ENCODE measurements around the gene GNA14. TPM values are rescaled to one million over a fixed set of nuclear protein-coding genes. Genes with fewer than 3 reads are reported as not detected.

Gene GNA14
- polyA plus RNA-seq, 2 of the 4 experiments (the other 2 are of a cell fraction) = 0.04 to 0.06 TPM

- ATAC-seq (peak; percentile 68 to 74; a peak in 5 of 6 replicates), DNase-seq (ENCODE audit: low read depth in 1 of 2, low spot score in 1 of 2) (peak in 1 of 2 experiments; percentile 25), FAIRE-seq (no peak)
- no peak overlapping the region for H3K4me3 ChIP-seq
- 9% methylated on average over 1 of the region's 1 CpG for WGBS (ENCODE audit: missing lambda C conversion rate)
- TF ChIP-seq ATOH8 (CRISPR knock-in tag; IDR thresholded peaks at IDR 0.05; ENCODE audit: low read depth) = no peak
- peak; percentile 50 for TF ChIP-seq CTCF (IDR thresholded peaks at IDR 0.05)
- no peak for TF ChIP-seq RARB (CRISPR knock-in tag; IDR thresholded peaks at IDR 0.05)
- peak; percentile 40; the same call in 2 of the 3 replicates for TF ChIP-seq SMC3 (IDR thresholded peaks at IDR 0.05)
- no peak for TF ChIP-seq ZC3H11A (IDR thresholded peaks at IDR 0.05)
- peak; percentile 57 to 65 for TF ChIP-seq RAD21 (conservative IDR thresholded peaks at IDR 0.05 in 1 of 2, IDR thresholded peaks at IDR 0.05 in 1 of 2)
- POLR2A ChIA-PET = no interaction called here
- H3K4me1 ChIP-seq = no peaks in the 10 kb centered on the region
- no peak overlapping the region for H3K4me2 ChIP-seq
- no peak overlapping the region for H3K27ac ChIP-seq
- H3K9me3 ChIP-seq = no peaks in the 10 kb centered on the region
- CTCF ChIA-PET = interaction anchor here (1.0 to 4.9 kb wide), 10 partner anchors 10 to 109 kb away, joined by 3 to 41 read pairs (median 4); no protein-coding TSS in a partner anchor
Measured at GRCh38 chr9:77488439-77489126, 159.5 kb downstream of the GNA14 start.

GRCh38 chr9:77486968-77487367, 161.2 kb downstream of the GNA14 start:
- WGBS (ENCODE audit: missing lambda C conversion rate) = 0% methylated on average over 1 of the region's 1 CpG
- H3K4me1 ChIP-seq = no peaks in the 10 kb centered on the region
- no peak for TF ChIP-seq HEYL (CRISPR knock-in tag; IDR thresholded peaks at IDR 0.05)
- no peak for TF ChIP-seq JUN (IDR thresholded peaks at IDR 0.05)
- no peak for TF ChIP-seq CHD2 (IDR thresholded peaks at IDR 0.05; ENCODE audit: low read length, partially characterized antibody)
- TF ChIP-seq CHD4 (IDR thresholded peaks at IDR 0.05; ENCODE audit: borderline replicate concordance) = no peak
- no peak for TF ChIP-seq ZC3H11A (IDR thresholded peaks at IDR 0.05)
- TF ChIP-seq MAZ (IDR thresholded peaks at IDR 0.05; ENCODE audit: borderline replicate concordance, low read depth, low read length) = no peak
- TF ChIP-seq FOSL2 (IDR thresholded peaks at IDR 0.05) = 0 out of 2 replicates have a peak, but pooled peaks have one; percentile 11
- TF ChIP-seq FOSL2 (CRISPR knock-in tag; IDR thresholded peaks at IDR 0.05) = no peak
- POLR2A ChIA-PET = no interaction called here
- FAIRE-seq (no peak), DNase-seq (ENCODE audit: low read depth in 1 of 2, low spot score in 1 of 2) (no peak), ATAC-seq (peak in 1 of 2 experiments; percentile 86; a peak in 3 of 6 replicates)
- no peak overlapping the region for H3K4me3 ChIP-seq
- CTCF ChIA-PET = interaction anchor here (0.6 to 4.9 kb wide), 8 partner anchors 11 to 817 kb away, joined by 3 to 41 read pairs (median 4); no protein-coding TSS in a partner anchor
- no peaks in the 10 kb centered on the region for H3K9me3 ChIP-seq
- H3K4me2 ChIP-seq = no peak overlapping the region
- no peak overlapping the region for H3K27ac ChIP-seq

- H3K9me3 ChIP-seq = no peaks in the 10 kb centered on the region
- H3K27ac ChIP-seq = no peak overlapping the region
- no peak for ATAC-seq
- no peak for DNase-seq (ENCODE audit: low read depth in 1 of 2, low spot score in 1 of 2)
- ChIA-PET CTCF (interaction anchor here (1.4 to 1.9 kb wide), 4 partner anchors 29 to 549 kb away, joined by 3 to 11 read pairs (median 4); no protein-coding TSS in a partner anchor), POLR2A (no interaction called here)
- no peak overlapping the region for H3K4me3 ChIP-seq
- no peak for TF ChIP-seq ZNF302 (CRISPR knock-in tag; IDR thresholded peaks at IDR 0.05)
- no peak for FAIRE-seq
- H3K4me2 ChIP-seq = no peak overlapping the region
- H3K4me1 ChIP-seq = no peaks in the 10 kb centered on the region
Measured at GRCh38 chr9:77486463-77486862, 161.7 kb downstream of the GNA14 start.

GRCh38 chr9:77475641-77476473, 172.3 kb downstream of the GNA14 start:
- H3K4me1 ChIP-seq = no peaks in the 10 kb centered on the region
- H3K4me3 ChIP-seq = no peak overlapping the region
- peaks cover 22% of the 10 kb centered on the region for H3K9me3 ChIP-seq
- POLR2A ChIA-PET = no interaction called here
- ATAC-seq (peak in 1 of 2 experiments; percentile 19; a peak in 1 of 6 replicates), FAIRE-seq (no peak), DNase-seq (ENCODE audit: low read depth in 1 of 2, low spot score in 1 of 2) (no peak)
- H3K4me2 ChIP-seq = no peak overlapping the region
- WGBS (ENCODE audit: missing lambda C conversion rate) = 39% methylated on average over 8 of the region's 9 CpGs
- CTCF ChIA-PET = interaction anchor here (0.9 to 2.9 kb wide), 3 partner anchors 9 to 19 kb away, joined by 3 to 17 read pairs (median 4); no protein-coding TSS in a partner anchor
- no peak overlapping the region for H3K27ac ChIP-seq
- no peak for TF ChIP-seq RAD21 (conservative IDR thresholded peaks at IDR 0.05 in 1 of 2, IDR thresholded peaks at IDR 0.05 in 1 of 2)
- no peak for TF ChIP-seq JUN (IDR thresholded peaks at IDR 0.05)
- no peak for TF ChIP-seq USF2 (IDR thresholded peaks at IDR 0.05)
- no peak for TF ChIP-seq HOXB5 (CRISPR knock-in tag; IDR thresholded peaks at IDR 0.05)
- TF ChIP-seq HMGXB4 (CRISPR knock-in tag; IDR thresholded peaks at IDR 0.05; ENCODE audit: borderline replicate concordance) = no peak
- no peak for TF ChIP-seq ELK1 (IDR thresholded peaks at IDR 0.05; ENCODE audit: low read depth, low read length)
- no peak for TF ChIP-seq NR3C1 (IDR thresholded peaks at IDR 0.05)
- no peak for TF ChIP-seq HDAC2 (IDR thresholded peaks at IDR 0.05)
- TF ChIP-seq NPAS2 (CRISPR knock-in tag; IDR thresholded peaks at IDR 0.05; ENCODE audit: borderline replicate concordance) = no peak
